ENCODE data around the gene MAK.

DNA sequence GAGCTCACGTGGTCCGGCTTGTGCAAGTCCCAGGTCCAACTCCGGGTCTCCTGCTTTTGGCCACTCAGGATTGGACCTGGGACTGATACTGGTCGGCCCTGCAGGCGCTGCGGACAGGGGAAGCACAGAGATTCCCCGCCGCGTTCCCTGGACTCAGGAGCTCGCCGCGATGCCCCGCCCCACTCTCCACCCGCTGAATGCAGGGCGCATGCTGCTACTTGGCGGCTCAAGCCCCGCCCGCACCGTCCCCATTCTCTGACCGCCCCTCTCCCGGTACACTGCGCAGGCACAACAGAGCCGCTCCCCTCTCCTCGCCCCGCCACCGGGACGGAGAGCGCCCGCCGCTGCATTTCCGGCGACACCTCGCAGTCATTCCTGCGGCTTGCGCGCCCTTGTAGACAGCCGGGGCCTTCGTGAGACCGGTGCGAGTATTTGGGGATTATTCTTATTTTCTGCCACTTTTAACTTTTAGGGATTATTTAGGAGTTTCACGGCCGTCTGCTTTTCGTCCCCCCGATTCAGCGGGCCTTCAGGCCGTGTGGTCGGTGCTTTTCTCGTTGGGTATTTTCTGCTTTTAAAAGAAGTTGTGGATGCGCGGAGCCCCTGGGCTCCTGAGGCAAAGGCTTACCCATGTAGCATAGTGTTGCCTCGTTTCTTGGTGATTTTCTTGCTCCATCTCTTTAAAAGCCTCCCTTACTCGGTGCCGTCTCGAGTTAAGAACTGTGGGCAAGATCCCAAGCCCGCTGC lies 115.3 kb downstream of the MAK start, which contains the start of gene TMEM14C:
- TF ChIP-seq, protein P1, sequence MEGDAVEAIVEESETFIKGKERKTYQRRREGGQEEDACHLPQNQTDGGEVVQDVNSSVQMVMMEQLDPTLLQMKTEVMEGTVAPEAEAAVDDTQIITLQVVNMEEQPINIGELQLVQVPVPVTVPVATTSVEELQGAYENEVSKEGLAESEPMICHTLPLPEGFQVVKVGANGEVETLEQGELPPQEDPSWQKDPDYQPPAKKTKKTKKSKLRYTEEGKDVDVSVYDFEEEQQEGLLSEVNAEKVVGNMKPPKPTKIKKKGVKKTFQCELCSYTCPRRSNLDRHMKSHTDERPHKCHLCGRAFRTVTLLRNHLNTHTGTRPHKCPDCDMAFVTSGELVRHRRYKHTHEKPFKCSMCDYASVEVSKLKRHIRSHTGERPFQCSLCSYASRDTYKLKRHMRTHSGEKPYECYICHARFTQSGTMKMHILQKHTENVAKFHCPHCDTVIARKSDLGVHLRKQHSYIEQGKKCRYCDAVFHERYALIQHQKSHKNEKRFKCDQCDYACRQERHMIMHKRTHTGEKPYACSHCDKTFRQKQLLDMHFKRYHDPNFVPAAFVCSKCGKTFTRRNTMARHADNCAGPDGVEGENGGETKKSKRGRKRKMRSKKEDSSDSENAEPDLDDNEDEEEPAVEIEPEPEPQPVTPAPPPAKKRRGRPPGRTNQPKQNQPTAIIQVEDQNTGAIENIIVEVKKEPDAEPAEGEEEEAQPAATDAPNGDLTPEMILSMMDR (IDR thresholded peaks at IDR 0.05 in 2 of 3, conservative IDR thresholded peaks at IDR 0.05 in 1 of 3; ENCODE audit: borderline replicate concordance in 1 of 3, insufficient read depth in 1 of 3, low read depth in 2 of 3, low read length in 2 of 3), result no peak
- TF ChIP-seq SP1 (IDR thresholded peaks at IDR 0.05; ENCODE audit: low read depth) (peak; percentile 87), YY1 (IDR thresholded peaks at IDR 0.05; ENCODE audit: extremely low read depth, insufficient replicate concordance, low read depth, low read length) (no peak), ZFX (IDR thresholded peaks at IDR 0.05) (peak; percentile 29; the same call in 1 of the 2 replicates), POLR2A (IDR thresholded peaks at IDR 0.05; ENCODE audit: borderline replicate concordance, extremely low read depth, insufficient read depth, insufficient read length) (peak; percentile 65), SIN3A (IDR thresholded peaks at IDR 0.05; ENCODE audit: low read depth) (peak; percentile 43), ELF1 (IDR thresholded peaks at IDR 0.05; ENCODE audit: borderline replicate concordance, low read depth) (no peak), POLR2AphosphoS5 (IDR thresholded peaks at IDR 0.05; ENCODE audit: low read depth, low read length) (peak; percentile 89), EZH2phosphoT487 (IDR thresholded peaks at IDR 0.05; ENCODE audit: borderline replicate concordance) (no peak), EZH2 (IDR thresholded peaks at IDR 0.05) (no peak), EGR1 (IDR thresholded peaks at IDR 0.05; ENCODE audit: low read depth) (no peak)
- TF ChIP-seq, protein P2, sequence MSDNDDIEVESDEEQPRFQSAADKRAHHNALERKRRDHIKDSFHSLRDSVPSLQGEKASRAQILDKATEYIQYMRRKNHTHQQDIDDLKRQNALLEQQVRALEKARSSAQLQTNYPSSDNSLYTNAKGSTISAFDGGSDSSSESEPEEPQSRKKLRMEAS (IDR thresholded peaks at IDR 0.05), result peak; percentile 81
- TF ChIP-seq, protein P3, sequence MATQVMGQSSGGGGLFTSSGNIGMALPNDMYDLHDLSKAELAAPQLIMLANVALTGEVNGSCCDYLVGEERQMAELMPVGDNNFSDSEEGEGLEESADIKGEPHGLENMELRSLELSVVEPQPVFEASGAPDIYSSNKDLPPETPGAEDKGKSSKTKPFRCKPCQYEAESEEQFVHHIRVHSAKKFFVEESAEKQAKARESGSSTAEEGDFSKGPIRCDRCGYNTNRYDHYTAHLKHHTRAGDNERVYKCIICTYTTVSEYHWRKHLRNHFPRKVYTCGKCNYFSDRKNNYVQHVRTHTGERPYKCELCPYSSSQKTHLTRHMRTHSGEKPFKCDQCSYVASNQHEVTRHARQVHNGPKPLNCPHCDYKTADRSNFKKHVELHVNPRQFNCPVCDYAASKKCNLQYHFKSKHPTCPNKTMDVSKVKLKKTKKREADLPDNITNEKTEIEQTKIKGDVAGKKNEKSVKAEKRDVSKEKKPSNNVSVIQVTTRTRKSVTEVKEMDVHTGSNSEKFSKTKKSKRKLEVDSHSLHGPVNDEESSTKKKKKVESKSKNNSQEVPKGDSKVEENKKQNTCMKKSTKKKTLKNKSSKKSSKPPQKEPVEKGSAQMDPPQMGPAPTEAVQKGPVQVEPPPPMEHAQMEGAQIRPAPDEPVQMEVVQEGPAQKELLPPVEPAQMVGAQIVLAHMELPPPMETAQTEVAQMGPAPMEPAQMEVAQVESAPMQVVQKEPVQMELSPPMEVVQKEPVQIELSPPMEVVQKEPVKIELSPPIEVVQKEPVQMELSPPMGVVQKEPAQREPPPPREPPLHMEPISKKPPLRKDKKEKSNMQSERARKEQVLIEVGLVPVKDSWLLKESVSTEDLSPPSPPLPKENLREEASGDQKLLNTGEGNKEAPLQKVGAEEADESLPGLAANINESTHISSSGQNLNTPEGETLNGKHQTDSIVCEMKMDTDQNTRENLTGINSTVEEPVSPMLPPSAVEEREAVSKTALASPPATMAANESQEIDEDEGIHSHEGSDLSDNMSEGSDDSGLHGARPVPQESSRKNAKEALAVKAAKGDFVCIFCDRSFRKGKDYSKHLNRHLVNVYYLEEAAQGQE (IDR thresholded peaks at IDR 0.05; ENCODE audit: low read depth), result no peak
